Omental fat pad (tissue), 4 donors: ENCODE measurements around the gene FAM107B. TPM values are rescaled to one million over a fixed set of nuclear protein-coding genes. Genes with fewer than 3 reads are reported as not detected.

ENCODE experiments used
- ATAC-seq: fragments of 150-250 bp; one replicate; pipeline ENCODE4 v1.9.1; 2016; ENCODE audit warnings: mild to moderate bottlenecking, moderate library complexity; ENCODE audit not compliant: low FRiP score
- DNase-seq: peaks from one replicate; pipeline ENCODE4 v3.0.0-alpha.2; 2019; ENCODE audit warnings: low spot score
- CTCF ChIP-seq, 3 donors: fragments of 450-650 bp; IDR thresholded peaks; one replicate each; pipeline ENCODE4 v1.5.1; 2016 to 2017; ENCODE audit warnings: antibody characterized with exemption in 3 of 3, mild to moderate bottlenecking in 3 of 3, moderate library complexity in 2 of 3
- total RNA-seq, 4 donors: library from RNA; depleted of rRNA; stranded (reverse); fragments of >200 nt; gene quantifications; one replicate each; pipeline ENCODE4 v1.1.0, GENCODE V29; 2016

FAM107B gene
- total RNA-seq, 4 donors from 2014 or later: 27.3 to 77.5 (median 53.7) TPM

- DNase-seq: no peak
- no peak for ATAC-seq
- TF ChIP-seq CTCF (IDR thresholded peaks at IDR 0.05): no peak
Observed at GRCh38 chr10:14527134-14527844, 247.4 kb downstream of the FAM107B start.

- DNase-seq (no peak), ATAC-seq (no peak)
- no peak for TF ChIP-seq CTCF (IDR thresholded peaks at IDR 0.05)
Observed at GRCh38 chr10:14526326-14526725, 248.4 kb downstream of the FAM107B start.

- DNase-seq: no peak
- ATAC-seq: peak; percentile 86
- TF ChIP-seq CTCF (IDR thresholded peaks at IDR 0.05): no peak
Observed at GRCh38 chr10:14524691-14525324, 249.9 kb downstream of the FAM107B start.

- DNase-seq: no peak
- no peak for ATAC-seq
- TF ChIP-seq CTCF (IDR thresholded peaks at IDR 0.05): no peak
Observed at GRCh38 chr10:14523286-14523685, 251.4 kb downstream of the FAM107B start.

GRCh38 chr10:14519785-14520184 is 254.9 kb downstream of the FAM107B start:
- DNase-seq (no peak), ATAC-seq (no peak)
- TF ChIP-seq CTCF (IDR thresholded peaks at IDR 0.05): no peak

- DNase-seq (no peak), ATAC-seq (no peak)
- no peak for TF ChIP-seq CTCF (IDR thresholded peaks at IDR 0.05)
Observed at GRCh38 chr10:14518149-14518548, 256.5 kb downstream of the FAM107B start.

GRCh38 chr10:14513123-14513522 is 261.6 kb downstream of the FAM107B start:
- TF ChIP-seq CTCF (IDR thresholded peaks at IDR 0.05): no peak
- no peak for DNase-seq
- ATAC-seq: no peak
